HG02678 (cell line): ENCODE data around the gene HMCN2.

ENCODE experiments used
- ATAC-seq: cut with Tn5 transposase; IDR thresholded peaks from one replicate; pipeline ENCODE4 v1.9.1; 2021; ENCODE audit warnings: mild to moderate bottlenecking, moderate library complexity; ENCODE audit not compliant: unreplicated experiment

Gene HMCN2

GRCh38 chr9:130405657-130406257 lies 140.2 kb downstream of the HMCN2 start:
- ATAC-seq: no peak

DNA sequence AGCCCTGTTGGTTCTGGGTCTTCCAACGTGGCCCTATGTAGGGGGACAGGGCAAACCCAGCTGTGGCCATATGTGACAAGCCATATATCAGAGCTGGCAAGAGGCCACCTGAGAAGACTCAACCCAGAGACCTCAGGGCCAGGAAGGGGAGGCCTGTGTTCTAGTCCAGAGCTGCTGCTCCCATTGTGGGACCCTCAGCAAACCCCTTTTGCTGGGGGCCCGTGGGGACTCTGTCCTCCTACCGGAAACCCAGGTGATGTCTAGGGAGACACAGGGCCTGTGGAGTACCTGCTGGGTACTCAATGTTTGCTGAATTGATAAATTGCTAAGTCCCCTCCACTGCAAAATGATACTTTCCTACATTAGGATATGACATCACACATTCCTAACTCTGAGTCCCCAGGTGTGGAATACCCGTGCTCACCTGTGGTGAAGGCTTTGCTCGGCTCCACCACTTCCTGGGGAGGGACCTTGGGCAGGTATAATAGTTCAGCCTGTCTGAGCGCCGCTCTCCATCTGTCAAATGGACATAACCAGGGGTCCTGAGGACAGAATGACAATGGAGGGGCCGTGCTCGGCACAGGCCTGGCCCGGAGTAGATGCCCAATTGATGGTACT lies 140.8 kb downstream of the HMCN2 start:
- ATAC-seq: no peak

- no peak for ATAC-seq
Measured at GRCh38 chr9:130407916-130408663, 142.5 kb downstream of the HMCN2 start.

GRCh38 chr9:130408669-130409068 lies 143.1 kb downstream of the HMCN2 start:
- ATAC-seq: no peak

DNA sequence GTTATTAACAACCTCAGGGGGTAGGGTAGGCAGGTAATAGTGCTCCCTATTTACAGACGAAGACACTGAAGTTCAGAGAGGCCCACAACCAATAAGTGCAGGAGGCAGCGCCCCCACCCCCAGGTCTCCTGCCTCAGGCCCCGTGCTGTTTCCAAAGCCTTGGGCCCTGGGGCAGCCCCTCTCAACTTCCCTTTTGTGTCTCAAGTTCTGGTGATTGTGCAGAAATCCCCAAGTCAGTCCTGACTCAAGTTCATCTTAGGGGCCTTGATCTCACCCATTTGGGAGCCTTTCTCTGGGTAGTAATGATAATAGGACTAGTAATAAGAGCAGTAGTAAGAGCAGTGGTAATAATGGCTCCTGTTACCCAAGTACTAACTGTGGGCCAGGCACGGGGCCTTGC lies 143.7 kb downstream of the HMCN2 start:
- no peak for ATAC-seq

DNA sequence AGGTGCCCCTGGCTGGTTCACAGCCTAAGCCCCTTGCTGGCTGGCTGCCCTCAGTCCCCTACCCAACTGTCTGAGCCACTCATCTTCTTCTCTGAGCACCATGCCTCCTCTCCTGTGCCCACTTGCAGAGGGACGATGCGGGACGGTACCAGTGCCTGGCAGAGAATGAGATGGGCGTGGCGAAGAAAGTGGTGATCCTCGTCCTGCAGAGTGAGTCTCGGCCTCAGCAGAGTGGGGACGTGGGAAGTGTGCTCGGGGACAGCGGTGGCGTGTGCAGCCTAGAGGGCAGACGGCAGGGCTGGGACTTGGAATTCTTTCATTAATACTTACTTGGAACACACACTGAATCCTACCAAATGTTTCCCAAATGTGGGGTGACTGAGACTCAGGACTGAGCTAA lies 144.9 kb downstream of the HMCN2 start:
- ATAC-seq: no peak

DNA sequence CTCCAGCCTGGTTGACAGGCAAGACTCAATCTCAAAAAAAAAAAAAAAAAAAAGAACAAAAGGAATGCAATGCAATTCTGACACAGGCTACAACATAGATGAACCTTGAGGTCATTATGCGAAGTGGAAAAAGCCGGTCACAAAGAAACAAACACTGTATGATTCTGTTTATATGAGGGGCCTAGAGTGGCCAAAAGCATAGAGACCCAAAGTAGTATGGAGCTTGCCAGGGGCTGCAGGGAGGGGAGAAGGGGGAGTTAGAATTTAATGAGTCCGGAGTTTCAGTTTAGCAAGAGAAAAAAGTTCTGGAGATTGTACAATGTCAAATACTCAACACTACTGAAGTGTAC lies 146.0 kb downstream of the HMCN2 start:
- no peak for ATAC-seq

DNA sequence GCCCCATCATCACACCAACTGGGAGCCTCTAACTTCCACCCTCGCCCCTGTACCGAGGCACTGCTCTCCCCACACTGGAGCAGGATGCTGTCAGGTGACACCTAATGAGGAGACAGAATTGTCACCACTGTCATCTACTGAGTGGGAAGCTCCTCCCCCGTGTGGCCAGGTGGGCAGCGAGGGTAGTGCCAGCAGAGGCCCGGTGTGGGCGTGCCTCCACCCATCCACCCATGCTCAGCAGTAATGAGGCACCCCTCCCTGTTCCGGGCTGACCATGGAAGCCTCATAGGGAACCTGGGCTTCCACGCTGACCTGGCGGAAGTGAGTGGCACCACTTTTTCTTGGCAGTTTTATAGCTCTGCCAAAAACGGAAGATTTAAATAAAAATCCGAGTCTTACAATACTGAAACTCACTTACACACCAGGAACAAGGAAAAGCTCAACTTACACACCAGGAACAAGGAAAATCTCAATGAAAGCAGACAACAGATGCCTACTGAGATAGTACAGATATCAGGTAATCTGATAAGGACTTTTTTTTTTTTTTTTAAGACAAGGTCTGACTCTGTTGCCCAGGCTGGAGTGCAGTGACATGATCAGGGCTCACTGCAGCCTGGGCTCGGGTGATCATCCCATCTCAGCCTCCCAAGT lies 148.6 kb downstream of the HMCN2 start:
- ATAC-seq: no peak

DNA sequence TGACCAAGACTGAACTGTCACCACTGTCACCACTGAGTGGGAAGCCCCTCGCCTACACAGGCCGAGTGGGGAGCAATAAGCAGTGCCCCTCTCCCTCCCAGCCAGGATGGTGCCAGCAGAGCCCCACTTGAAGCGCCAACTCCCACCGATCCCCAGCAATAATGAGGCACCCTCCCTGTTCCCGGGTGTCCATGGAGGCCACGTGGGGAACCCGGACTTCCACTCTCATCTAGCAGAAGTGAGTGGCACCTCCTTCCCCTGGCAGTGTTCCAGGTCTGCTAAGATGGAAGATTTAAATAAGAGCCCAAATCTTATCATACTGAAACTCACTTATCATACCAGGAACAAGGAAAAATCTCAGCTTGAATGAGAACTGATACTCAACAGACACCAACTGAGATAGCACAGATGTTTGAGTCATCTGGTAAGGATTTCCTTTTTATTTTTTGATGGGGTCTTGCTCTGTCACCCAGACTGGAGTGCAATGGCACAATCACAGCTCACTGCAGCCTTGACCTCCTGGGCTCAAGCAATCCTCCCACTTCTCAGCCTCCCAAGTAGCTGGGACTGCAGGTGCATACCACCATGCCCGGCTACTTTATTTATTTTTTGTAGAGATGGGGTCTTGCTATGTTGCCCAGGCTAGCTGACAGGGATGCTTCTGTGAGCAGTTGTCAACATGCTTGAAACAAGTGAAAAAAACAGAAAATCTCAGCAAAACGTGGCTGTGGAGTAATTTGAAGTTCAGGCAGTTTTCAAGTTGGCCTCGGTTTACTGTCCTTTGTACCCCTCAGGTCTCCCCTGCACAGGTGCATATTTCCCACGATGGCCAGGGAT lies 149.6 kb downstream of the HMCN2 start:
- ATAC-seq: no peak

- ATAC-seq: no peak
Measured at GRCh38 chr9:130417602-130418001, 152.0 kb downstream of the HMCN2 start.

DNA sequence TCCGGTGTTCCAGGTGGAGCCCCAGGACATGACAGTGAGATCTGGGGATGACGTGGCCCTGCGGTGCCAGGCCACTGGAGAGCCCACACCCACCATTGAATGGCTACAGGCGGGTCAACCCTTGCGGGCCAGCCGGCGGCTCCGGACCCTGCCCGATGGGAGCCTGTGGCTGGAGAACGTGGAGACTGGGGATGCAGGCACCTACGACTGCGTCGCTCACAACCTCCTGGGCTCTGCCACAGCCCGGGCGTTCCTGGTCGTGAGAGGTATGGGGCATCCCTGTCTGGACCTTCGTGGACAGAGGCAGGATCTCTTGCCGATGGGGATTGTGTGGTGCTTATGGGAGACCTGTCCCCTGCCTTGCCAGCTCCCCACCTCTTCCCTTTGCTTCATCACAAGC lies 153.2 kb downstream of the HMCN2 start:
- ATAC-seq: no peak

- ATAC-seq: no peak
Measured at GRCh38 chr9:130419521-130420035, 154.0 kb downstream of the HMCN2 start.

GRCh38 chr9:130421154-130421801 lies 155.7 kb downstream of the HMCN2 start:
- ATAC-seq: no peak

DNA sequence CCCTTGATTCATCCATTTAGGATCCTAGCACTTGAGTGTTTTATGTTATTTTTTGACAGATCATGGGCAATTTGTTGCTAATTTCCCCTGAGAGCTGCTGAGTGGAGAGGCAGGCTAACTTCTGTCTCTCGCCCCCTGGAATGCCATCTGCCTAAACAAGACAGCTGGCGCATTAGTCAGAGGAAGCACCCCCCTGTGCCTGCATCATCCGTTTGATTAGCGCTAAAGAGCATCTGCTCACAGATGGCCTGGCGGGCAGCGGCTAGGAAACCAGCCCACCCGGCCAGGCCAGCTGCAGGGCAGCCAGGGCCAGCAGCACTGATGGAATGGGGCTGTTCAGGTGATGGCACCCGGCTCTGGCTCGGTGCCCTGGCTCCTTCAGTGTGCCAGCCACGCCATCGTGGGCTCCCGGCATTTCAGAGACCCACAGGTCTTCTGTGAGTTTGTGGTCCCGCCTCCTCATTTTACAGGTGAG lies 156.3 kb downstream of the HMCN2 start:
- no peak for ATAC-seq

- no peak for ATAC-seq
Measured at GRCh38 chr9:130422546-130422945, 157.0 kb downstream of the HMCN2 start.

DNA sequence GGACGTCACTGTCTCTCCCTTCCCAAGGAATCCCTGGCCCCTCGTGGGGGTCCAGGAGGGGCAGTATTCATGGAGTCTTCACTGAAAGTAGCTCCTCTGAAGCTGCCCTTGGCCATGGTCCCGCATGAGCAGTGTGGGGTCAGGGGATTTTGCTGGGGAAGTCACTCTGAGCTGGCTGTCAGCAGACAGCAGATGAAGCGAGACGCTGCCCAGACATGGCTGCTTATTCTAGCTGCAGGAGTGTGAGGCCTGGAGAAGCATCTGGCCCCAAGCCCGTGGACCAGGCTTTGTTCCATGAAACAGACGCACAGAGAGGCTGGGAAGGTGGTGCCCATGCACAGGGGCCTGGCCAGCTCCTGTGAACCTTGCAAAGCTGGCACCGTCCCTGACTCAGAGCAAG lies 157.7 kb downstream of the HMCN2 start:
- ATAC-seq: no peak

- ATAC-seq: no peak
Measured at GRCh38 chr9:130424595-130425454, 159.3 kb downstream of the HMCN2 start.

DNA sequence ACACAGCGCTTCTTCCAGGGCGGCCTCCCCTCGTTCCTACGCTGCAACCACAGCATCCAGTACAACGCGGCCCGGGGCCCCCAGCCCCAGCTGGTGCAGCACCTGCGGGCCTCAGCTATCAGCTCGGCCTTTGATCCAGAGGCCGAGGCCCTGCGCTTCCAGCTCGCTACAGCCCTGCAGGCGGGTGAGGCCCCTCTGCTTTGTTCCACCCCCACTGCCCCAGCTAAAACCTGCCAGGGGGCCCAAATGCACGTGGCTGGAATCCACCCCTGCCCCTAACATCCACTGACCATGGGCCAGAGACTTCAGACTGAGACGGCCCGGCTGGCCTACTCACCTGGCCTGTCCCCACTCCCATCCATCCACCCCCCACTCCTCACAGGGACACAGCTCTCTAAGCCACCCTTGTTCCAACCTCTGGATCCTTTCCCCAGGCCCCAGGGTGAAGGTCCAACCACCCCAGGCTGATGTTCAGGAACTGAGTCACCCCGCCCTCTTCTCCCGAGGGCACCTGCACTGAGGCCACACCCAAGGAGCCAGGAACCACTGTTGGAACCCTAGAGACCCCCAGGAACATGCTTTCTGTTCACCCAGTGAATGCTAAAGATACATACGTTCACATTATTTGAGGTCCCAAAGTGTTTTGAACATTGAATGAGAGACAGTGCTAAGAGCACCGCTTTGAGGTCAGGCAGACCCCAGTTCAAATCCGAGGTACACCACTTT lies 160.3 kb downstream of the HMCN2 start:
- ATAC-seq: no peak

- ATAC-seq: no peak
Measured at GRCh38 chr9:130426467-130426773, 160.9 kb downstream of the HMCN2 start.
